ENCODE measurements around the gene TTLL9.

DNA sequence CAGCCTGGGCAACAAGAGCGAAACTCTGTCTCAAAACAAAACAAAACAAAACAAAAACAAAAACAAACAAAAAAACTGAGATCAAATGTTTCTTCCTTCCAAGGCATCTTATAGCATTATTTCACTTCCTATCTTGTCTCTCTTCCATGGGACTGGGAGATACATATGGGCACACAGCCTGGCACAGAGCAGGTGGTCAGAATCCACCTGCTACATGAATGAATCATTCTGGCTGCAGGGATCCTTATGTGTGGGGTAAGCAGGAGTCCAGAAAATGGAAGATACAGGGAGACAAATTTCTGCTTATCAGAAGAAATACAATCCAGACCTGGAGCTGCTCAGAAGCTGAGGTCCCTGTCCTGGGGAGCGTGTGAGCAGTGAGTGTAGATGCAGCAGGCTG lies 121.7 kb downstream of the TTLL9 start:
- TF ChIP-seq YY1 (IDR thresholded peaks at IDR 0.05; ENCODE audit: insufficient read depth, insufficient read length): no peak
- TF ChIP-seq ZNF274 (IDR thresholded peaks at IDR 0.05; ENCODE audit: low read depth, low read length): no peak

All from NT2/D1 (cell line).